GM04504 (cell line): ENCODE data around the gene KRT8.

Experiments used
- DNase-seq: peaks from one replicate; pipeline ENCODE4 v3.0.0-alpha.2; 2012; ENCODE audit warnings: low read depth

The KRT8 gene

DNA sequence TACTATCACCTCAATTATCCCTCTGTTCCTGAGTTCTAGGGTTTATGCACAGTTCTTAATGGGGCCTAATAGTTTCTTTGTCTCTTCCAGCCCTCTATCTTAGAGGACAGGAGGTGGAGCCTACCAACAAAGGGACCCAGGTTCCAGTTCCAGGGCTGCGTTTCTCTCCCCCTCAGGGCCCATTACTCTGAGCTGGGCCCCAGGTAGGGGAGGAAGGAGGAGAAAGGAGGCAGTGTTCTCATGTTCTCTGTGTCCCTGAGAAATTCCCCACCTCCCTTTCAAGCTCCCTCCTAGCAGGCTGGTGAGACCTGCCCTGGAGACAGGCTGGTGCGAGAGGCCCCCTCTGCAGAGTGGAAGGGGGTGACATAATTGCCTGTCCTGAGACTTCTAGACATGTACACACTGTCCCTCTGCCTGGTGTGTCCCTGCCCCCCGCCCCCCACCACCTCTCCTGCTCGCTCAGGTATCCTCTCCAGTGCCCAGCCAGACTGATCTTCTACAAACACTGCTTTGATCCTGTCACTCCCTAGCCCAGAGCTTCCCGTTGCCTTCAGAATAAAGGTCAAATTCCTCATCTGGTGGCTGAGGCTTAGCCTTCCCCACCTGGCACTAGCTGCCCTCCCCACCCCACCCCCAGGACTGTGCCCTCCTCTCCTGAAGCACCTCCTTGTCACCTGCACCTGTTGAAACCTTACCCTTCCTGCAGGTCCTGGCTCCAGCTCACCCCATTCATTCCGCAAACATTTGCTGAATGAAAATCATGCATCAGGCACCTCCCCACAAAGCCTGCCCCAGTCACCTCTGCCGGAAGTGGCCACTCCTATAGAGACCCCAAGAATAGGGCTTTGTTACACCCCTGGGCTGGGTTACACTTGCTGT, 21.1 kb upstream of the KRT8 start:
- no peak for DNase-seq

DNA sequence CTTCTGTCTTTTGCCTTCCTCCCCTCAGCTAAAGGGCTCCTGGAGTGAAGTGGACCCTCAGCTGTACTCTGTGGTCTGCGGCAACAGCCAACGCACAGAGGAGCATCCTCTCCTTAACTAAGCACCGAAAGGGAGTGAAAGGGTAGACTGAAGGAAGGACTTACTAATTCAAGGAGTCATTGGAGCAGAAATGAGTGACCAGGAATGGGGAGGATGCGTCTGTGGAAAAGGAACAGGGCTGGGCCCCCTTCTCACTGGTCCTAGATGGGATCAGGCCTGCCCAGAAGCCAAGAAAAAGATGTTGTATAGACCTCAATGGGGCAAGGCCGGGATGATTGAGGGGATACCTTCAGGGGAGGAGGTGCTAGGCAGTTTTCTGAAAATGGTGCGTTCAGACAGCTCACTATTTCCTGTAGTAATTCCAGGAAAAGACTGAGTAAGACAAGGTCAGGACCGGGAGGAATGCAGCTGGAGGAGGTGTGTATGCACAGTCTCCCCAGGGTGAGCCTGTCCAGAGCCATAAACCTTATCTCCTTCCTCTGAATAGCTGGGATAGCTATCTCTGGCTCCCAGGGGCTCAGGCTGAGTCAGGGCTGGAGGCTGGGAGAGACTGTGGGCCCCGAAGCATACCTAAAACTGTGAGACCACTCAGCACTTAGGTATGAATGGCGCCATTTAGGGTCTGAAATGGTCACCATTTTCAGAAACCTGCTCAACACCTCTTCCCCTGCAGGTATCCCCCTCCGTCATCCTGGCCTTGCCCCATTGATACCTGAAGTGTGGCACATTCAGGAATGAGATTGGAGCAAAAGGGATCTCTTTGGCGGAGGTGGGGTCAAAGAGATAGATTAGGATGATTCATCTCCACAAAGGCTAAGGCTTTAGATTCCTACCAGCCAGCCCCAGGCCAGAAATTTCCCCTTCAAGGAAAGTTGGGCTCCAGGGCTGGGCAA, 20.2 kb upstream of the KRT8 start:
- DNase-seq: no peak

DNA sequence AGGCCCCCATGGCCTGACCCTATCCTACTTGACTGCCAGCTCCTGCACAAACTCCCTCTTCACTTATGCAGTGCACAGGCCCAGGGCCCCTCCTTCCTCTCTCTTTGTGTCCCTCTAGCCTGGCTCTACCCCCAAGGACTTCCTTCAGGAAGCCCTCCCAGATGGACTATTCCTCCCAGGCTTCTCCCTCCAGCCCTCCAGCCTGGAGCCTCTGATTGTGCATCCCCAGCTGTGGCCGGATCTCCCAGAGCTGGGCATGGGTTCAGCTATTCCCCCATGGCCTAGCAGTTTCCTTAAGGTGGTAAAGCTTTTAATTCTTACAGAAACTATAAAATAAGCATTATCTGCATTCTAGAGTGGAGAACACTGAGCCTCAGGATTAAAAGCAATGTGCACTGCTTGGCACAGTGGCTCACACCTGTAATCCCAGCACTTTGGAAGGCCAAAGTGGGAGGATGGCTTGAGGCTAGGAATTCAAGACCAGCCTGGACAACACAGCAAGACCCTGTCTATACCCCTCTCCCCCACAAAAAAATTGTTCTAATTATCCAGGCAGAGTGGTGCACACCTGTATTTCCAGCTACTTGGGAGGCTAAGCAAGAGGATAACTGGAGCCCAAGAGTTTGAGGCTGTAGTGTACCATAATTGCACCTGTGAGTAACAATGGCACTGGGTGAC, 16.8 kb upstream of the KRT8 start:
- DNase-seq: no peak

DNA sequence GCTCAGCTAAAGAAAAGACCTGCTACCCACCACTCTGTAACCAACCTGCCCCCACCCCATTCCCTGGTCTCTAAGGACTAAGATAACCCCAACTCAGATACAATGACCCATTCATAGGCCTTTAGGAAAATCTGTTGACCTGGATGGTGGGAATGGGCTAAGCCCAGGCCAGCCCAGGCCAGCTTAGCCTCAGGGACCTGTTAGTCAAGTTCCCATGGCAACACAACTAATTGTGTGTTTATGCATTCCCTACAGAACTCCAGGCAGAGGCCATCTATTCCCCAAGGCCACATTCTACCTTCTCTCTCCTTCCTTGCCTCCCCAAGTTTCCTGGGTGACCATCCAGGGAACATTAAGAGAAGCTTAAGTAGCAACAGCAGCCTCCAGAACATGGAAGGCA, 16.1 kb upstream of the KRT8 start:
- DNase-seq: no peak

DNA sequence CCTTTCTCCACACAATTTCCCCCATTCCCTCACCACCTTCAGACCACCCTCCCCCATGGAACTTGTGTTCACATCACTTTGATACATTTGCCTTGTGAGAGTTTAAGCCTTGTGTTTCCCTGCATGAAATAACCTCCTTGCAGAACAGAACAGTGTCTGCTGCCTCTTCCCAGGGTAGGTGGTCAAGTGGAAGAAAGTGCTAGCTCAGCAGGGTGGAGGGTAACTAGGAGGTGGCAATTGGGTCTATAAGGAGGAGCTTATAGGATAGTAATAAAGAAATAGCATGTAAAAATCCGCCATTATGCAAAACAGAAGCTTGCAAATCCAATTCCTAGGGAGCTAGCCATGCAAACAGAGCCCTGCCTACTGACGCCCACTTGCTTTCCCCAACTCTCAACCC, 13.9 kb upstream of the KRT8 start:
- no peak for DNase-seq

DNA sequence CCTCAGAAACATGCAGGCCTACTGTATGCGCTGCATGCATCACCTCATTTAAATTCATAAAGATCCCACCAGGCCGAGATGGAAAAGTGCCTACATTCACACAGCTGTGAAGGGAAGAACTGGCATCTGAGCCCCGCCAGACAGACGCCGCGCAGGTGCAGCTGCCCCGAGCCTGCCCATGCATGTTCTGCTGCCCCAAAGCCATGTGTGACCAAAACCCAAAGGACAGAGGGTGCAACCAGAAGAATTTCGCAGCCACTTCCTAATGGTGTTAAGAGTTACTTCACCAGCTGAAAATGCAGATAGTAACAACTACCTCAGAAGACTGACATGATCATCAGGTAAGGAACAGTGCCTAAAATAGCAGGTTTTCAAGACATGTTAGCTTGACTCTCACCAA, 13.5 kb upstream of the KRT8 start:
- no peak for DNase-seq

DNA sequence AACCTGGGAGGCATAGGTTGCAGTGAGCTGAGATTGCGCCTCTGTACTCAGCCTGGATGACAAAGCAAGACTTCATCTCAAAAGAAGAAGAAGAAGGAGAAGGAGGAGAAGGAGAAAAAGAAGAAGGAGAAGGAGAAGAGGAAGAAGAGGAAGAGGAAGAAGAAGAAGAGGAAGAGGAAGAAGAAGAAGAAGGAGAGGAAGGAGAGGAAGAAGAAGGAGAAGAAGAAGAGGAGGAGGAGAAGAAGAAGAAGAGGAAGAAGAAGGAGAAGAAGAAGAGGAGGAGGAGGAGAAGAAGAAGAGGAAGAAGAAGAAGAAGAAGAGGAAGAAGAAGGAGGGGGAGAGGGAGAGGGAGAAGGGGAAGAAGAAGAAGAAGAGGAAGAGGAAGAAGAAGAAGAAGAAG, 12.9 kb upstream of the KRT8 start:
- DNase-seq: no peak

DNA sequence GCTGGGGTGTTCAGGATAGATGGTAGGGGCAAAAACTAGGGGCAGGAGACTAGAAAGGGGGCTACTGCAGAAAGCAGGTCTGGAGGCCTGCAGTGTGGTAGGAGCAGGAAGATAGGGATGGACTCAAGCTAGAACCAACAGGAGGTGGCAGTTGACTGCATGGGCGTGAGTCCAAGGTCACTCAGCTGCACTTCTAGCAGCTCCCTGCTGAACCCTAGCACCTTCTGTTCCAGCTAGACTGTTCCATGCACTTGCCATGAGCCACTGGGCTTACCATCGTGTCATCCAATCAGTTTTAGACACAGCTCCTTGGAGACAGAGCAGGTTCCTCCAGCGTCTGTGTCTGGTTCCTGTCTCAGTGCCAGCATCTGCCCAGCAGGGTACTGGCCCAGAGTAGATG, 11.3 kb upstream of the KRT8 start:
- DNase-seq: no peak

DNA sequence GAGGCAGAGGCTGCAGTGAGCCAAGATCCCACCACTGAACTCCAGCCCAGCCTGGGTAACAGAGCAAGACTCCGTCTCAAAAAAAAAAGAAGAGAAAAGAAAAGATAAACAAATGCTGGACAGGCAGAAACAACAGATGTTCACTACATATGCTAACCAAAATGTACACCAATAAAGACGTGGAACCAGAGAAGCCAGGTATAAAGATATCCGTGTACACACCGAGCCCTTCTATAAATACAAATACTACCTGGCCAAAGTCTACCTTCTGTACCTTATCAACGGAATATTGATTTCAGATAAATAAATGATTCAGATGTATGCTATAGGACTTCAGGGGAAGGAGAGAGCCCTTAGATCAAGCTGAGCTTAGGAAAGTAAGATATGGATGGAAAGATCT, 10.8 kb upstream of the KRT8 start:
- DNase-seq: no peak

DNA sequence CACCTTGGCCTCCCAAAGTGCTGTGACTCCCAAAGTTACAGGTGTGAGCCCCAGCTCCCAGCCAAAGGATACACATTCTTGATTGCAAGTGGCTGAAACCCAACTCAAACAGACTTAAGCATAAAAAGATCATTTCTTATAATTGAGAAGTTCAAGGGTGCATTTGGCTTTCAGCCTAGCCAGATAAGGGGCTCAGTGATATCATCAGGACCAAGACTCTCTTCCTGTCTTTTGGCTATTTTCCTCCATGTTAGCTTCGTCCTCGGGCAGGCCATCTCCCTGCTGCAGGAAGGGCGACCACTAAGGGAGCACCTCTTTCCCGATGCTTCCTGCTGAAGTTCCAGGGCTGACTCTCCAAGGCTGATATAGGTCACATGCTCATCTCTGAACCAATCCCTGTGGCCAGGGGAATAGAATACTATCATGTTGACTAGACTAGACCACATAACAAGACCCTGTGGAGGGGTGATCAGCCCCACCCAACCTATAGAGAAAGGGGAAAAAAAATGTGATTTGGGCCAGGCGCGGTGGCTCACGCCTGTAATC, 9.8 kb upstream of the KRT8 start:
- no peak for DNase-seq

DNA sequence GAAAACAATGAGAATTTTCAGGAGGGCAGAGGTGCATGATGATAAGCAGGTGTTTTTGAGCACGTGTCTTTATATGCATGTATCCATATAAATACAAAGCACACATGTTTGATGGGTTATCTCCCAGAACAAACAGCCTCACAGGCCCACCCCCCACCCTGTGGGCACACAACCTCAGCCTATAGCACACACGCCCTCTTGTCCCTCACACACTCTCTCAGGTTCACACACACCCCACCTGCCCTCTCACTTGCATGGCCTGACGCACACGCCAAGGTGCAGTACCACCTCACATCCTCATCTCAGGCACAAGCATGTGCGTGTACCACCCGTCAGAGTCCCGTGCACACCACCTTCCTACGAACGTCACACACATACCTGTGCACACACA, 8.6 kb upstream of the KRT8 start:
- no peak for DNase-seq

DNA sequence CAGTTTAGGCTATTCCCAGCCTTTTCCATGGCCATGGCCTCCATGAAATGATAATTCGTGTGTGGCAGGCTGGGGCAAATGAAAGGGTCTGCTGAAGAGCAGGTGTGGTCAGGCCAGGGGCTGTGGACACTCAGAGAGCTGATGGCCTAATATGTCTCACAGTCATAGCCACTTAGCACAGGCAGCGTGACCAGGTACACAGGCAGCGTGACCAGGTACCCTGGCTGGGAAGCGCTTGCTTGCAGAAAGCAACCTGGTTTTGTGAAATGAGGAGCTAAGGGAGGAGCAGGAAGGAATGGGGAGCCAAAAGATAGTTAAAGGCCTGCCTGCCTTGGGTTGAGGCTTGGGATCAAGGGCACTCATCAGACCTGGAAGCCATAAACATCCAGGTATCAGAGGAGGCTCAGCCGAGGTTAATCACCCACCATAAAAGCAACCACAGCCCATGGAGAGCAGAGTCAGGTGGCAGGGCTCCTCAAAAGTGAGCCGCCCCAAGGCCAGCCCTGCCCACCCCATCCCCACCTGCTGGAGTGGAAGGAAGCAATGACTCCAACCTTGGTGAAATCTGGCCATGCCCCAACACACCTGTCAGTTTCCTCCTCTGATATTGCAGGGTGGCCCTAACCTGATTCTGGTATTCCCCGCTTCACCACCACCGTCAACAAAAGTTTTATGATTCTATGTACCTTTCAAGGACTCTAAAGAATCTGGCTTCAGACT, 8.0 kb upstream of the KRT8 start:
- no peak for DNase-seq

DNA sequence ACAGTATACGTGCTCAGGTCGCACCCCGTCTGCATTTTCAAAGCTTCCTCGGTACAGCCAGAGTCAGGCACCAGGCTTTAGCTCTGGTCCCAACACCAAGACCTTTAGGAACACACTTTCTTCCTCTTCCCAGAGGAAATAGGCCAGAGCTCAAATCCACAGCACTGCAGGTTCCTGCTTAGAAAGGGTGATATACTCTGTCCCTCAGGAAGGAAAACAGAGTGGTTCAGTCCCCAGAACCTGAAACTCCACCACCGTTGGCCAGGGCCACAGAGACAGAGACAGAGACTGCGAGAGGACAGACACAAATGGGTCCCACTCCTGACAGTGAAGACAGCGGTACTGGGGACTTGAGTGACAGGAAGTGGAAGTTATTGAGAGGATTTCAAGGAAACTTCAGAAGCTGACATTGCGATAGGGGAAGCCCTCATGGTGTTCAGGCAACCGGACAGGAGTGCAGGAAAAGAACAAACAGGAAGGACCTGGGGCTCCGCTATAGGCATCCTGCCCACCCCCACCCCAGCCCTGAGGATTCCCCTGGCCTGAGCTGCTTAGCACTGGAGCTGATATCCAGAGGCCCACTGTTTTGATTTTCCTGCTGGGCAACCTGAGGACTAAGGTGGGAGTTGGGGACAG, 5.5 kb upstream of the KRT8 start:
- DNase-seq: no peak

DNA sequence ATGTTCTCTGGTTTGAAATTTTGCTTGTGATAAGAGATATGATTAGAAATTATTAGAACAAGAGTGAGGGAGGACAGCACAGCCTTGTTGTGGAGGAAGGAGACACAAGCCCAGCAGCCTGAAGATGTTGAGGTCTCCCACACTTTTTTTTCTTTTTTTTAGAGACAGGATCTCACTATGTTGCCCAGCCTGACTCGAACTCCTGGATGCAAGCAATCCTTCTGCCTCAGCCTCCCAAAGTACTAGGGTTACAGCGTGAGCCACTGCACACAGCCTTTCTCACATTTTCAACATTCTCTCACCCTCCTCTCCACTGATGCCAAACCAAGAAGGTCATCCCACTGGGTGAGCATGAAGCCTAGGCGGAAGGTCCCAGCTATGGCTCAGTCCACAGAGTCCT, 4.9 kb upstream of the KRT8 start:
- DNase-seq: no peak

DNA sequence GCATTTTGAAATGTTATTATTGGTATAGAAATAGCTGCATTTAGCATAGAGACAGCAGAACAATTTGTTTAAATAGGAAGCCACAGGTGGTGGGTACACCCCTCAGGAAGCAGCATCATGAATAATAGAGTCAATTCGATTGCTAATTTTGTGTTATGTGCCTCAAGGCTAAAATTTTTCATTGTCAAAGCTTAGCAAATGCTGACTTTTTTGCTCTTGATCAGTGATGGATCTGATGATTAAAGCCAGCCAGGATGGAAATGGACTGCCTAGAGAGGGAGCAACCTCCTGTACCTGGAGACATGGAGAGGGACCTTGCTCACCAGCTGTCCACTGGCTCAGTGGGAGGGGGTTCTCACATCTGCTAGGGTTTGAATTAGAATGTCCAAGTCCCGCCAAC, 4.5 kb upstream of the KRT8 start:
- no peak for DNase-seq

DNA sequence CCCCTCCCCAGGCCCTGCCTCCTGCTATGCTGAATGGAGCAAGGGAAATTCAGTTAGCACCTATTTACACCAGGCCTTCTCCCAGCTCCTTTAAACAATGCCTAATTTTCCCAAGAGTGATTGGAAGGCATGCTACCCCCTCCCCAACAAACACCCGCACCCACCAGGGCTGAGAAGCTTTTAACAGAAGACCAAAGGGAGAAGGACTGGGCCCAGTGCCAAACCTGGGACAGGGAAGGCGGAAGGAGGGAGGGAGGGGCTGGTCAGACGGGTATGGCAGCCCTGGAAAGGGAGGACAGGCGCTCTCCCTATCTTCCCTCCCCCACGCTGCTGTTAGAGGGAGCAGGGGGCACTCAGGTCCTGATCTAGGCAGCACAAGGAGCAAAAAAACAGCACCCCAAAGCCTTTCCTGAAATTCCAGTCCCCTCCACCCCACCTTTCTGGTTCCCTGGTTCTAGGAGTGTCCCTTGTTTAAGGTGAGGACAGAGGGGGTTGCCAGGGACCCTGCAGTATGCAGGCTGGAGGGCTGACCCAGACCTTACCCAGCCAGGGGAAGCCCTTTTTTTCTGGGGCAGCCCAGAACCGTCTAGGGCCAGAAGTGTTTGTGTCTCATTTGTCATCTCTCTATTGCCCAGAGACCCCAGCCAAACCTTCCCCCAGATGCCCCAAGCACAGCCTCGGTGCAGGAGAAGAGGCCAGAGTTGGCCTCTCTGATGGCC, 2.4 kb upstream of the KRT8 start:
- no peak for DNase-seq

DNA sequence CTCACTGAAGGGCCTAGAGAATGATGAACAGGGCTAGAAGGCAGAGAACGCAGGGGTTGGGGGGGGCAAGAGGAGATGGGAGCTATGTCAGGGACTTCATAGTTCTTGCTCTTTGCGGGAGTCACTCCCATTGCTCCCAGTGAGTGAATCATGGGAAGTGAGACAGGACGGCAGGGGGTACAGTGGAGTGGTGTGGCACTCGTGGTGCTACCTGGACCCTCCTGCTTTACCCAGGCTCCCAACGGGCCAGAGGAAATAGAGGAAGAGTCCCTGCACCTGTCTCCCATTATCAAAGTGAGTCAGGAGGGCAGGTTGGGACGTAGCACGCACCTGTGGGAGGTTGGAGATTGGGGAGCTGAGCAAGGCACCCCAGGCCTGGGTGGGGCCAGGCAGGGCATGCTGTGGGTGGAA, 1.3 kb upstream of the KRT8 start:
- no peak for DNase-seq

DNA sequence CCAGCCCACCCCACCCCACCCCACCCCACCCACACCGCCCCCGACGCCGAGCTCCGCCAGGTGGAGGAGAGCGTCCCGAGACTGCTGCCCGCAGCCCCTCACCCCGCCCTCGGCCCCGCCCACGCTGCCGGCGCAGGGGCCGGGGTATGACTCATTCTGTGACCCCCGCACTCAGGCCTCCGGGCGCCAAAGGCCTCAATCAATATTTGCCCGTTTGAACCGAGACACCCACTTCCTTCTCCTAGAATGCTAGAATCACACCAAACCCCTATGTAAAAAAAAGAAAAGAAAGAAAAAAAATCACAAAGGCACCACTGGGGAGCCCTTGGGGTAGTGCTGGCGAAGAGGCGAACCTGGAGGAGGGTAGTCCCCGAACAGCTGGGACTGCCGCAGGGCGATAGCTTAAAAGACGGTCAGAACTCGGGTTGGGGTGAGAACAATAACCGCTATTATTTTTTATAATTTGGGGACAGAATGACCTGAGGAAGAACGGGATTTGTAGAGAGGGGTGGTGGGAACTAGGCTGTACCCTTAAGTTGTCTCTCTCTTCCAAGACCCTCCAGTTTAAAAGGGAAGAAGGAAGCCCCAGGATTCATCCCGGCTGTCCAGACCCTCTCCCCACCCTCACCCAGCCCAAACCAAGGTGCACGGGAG, 894 bp downstream of the KRT8 start:
- DNase-seq: no peak

DNA sequence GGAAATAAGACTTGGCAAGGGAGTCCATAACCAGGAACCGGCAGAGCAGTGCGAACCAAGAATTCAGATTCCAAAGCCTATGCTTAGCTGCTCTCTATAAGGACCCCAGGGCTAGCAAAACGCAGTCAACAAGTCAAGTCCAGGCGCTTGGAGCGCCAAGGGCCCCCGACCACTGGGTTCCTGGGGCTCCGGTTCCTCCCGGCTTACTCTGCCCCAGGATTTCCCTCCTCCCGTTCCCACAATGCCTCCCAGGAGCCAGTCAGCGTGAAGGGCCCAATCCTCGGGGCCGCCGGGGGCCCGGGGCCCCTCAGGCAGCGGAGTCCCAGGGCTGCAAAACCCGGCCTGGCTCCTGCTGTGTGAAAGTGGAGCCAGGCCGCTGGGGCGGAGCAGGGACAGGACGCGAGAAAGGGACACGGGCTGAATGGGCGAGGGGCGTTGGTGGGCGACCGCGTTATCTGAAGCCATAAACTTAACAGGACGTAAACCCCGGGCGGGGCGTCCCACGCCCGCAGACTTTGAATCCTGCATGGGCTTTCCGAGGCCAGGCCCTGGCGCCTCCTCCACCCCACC, 1.5 kb downstream of the KRT8 start:
- no peak for DNase-seq
